AG08396 (cell line): ENCODE measurements around the gene A1BG.

Source experiments
- DNase-seq: peaks from one replicate; pipeline ENCODE4 v3.0.0; 2012; ENCODE audit warnings: low spot score, mixed read lengths

A1BG gene

DNA sequence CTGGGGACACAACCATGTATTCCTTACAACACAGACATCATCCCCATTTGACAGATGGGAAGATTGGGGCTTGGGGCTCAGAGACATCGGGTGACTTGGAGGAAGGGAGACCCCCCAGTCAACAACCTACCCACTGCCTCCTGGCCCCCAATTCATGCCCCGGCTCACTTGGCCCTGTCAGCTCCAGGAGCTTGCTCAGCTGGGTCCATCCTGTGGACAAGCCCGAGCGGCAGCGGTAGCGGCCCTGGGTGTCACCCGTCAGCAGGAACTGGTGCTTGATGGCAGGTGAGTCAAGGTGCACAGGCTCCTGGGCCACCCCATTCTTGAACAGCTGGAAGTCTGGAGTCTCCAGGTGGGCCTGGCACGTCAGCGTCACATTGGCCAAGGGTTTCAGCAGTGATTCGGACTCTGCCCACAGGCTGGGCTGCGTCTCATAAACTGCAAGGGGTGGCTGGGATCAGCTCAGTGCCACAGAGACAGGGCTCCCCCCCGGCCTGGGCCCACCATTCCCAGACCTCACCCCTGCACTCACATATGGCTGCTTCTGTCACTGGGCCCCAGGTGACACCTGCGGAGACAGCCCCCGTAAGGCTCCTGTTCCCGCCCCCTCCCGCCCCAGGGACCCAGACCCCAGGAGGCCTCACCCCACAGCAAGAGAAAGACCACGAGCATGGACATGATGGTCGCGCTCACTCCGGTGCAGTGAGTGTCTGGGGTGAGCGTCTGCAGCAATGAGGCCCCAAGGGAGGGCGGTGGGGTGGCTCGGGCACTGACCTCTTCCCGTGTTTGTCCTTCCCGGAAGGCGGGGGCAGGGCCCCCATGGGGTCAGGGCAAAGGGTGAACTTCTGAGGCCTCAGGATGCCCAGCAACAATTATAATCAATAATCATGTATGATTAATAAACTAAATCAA is at the start of gene A1BG:
TSS of gene A1BG (minus strand) at position 733 of the 912 bp plus-strand sequence. CDS start at position 678, 55 bp downstream.
- DNase-seq = no peak

GRCh38 chr19:58401840-58402421 is 48.6 kb upstream of the A1BG start:
- no peak for DNase-seq

DNA sequence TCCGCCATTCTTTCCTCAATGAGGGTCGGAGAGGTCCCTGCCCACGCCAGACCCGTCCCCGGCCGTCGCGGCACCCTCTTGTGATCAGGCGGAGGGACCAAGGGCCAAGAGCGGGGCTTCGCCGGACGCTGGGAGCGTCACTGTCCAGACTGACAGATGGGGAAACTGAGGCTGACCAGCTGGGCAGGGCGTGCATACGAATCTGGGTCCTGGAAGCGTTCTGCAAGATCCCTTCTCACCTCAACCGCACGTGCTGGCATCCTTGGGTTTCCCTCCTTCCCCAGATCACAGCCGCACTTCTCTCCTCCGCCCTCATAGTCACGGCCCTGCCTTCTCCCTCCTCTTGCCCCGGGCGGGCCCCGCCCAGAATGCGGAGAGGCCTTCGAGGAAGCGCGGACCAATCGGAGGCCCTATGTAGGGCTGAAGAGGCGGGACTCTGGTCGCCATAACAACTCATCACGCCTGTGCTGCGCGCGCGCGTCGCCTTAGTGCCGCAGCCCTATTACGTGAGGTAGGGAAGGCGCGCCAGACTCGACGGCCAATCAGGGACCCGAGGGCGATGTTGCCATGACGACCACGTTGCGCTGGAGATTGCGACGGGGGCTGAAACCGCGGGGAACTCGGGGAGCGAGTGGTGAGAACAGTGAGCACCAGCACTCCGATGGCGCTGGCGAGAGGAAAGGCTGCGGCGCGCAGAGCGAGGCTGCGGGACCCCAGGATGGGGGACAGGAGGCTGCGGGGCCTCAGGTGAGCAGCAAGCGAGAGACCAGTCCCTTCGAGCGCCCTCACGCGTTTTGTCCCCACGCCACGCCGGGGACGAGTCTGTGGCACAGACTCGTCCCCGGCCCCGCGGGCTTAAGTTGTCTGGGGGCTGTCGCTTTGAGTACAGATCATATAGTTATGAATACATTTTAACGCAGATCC is 47.9 kb upstream of the A1BG start:
- peak; percentile 99 for DNase-seq

DNA sequence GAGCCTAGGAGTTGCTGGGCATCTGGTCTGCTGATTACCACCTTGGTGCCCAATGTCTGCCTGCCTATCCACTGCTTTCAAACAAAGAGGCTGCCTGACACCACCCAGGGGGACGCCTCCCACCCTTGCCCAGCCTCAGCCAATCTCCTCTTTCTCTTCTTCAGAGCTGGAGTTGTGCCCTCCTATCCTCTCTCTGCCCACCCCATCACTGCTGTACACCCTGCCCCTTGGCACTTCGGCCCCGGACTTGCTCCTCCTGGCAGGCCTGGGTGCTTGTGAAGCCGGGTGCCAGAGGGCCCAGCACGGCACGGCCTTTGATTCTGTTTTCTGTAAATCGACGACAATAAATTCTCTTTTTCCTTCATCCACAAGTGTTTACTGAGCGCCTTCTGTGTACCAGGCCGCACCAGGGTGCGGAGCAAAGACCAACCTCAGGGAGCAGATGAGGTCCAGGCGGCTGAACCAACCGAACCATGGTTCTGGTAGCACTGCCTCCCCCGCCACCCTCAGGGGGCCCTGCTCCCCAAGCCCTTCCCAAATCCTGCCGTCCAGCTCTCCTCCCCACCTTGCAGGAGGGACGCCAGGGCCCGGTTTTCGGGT is 47.1 kb upstream of the A1BG start:
- DNase-seq = no peak

DNA sequence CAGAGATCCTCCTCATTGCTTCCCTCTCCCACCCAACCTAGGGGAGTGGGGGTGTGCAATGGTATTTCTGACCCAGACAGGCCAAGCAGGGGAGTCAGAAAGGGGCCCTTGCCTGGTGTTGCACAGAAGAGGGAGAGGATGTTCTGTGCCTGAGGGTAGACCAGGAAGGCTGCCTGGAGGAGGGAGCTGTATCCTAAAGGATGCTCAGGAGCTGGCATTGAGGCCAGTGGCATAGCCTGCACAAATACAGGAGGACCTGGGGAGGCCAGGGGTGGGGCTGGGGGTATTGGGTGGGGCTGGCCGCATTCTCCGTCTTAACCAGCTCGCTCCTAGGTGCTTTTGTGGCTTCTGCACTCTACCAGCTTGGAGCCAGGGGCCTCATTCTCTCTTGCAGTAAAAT is 46.6 kb upstream of the A1BG start:
- DNase-seq = no peak

DNA sequence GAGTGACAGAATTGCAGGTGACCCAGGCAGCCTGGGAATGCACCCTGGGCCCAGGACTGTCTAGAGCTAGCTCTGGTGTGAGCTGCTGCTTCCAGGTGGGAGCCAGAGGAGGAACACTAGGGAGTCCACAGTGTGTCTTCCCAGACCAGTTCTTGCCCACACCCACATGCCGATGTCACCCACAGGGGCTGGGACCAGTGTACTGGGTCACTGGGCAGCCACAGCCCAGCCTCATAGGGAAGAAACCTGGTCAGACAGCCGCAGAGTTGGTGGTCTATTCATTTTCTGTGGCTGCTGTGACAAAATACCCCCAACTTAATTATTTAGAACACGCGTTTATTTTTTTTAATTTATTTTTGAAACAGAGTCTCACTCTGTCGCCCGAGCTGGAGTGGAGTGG is 45.3 kb upstream of the A1BG start:
- DNase-seq = no peak

GRCh38 chr19:58398087-58398486 is 44.8 kb upstream of the A1BG start:
- DNase-seq = no peak

DNA sequence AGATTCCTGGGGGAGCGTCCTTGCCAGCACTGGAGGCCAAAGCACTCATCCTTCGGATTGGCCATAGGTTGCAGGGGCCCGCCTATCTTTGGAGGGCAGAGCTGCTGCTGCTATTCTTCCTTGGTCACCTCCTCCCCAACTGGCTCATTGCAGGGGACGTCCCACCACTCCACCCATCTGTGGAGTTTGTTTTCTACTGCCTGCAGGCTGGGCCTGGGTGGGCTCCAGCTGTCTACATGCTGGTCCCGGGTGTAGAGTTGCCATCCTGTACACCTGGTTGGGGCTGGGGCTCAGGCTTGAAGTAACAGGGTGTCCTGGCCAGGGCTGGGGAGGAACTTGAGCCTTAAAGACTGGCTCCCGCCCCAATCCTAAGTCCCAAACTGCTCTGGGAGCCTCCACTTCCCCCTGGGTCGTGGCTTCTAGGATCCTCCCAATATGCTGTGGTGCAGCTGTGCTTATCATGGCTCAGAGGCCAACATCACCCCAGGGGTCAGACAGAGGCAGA is 44.3 kb upstream of the A1BG start:
- DNase-seq = no peak

- no peak for DNase-seq
Measured at GRCh38 chr19:58396691-58397532, 43.6 kb upstream of the A1BG start.

DNA sequence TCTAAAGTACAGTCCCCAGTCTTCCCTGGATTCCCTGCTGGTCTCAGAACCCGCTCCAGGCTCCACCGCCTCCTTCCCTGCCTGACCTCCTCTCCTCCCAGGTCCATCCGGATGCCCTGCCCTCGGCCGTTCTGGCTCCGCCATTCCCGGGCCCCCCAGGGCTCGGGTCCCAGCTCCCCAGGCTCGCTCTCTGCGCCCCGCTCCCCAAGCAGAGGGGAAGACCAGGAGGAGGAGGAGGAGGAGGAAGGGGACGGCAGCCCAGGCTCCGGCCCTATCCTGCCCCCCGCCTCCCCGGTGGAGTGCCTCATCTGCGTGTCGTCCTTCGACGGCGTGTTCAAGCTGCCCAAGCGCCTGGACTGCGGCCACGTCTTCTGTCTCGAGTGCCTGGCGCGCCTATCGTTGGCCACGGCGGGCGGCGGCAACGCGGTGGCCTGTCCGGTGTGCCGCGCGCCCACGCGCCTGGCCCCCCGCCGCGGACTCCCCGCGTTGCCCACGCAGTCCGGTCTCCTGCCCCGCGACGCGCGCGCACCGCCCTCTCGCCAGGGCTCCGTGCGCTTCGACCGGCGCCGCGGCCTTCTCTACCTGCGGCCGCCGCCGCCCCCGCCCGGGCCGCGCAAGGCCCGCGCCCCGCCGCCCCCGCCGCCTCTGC is 42.8 kb upstream of the A1BG start:
- no peak for DNase-seq

- no peak for DNase-seq
Measured at GRCh38 chr19:58395220-58395978, 42.1 kb upstream of the A1BG start, which contains the start of gene RNF225. Gene RNF225, plus strand, starts transcription at chr19:58395656. Its CDS starts 434 bp downstream, at chr19:58396090.

GRCh38 chr19:58394821-58395219 is 41.5 kb upstream of the A1BG start:
- DNase-seq = no peak

DNA sequence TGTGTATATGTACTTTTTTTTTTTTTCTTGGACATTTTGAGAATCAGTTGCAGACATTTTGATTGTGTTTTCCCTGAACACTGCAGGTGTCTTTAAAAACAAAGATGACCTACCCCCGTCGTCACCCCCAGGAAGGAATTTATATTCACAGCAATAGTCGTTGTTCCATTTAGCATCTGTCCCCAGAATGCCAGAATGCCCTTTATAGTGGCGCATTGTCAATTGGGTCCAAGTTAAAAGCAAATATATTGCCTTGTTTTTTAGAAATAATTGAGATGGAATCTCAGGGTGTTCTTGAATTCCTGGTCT is 40.4 kb upstream of the A1BG start:
- DNase-seq = no peak

DNA sequence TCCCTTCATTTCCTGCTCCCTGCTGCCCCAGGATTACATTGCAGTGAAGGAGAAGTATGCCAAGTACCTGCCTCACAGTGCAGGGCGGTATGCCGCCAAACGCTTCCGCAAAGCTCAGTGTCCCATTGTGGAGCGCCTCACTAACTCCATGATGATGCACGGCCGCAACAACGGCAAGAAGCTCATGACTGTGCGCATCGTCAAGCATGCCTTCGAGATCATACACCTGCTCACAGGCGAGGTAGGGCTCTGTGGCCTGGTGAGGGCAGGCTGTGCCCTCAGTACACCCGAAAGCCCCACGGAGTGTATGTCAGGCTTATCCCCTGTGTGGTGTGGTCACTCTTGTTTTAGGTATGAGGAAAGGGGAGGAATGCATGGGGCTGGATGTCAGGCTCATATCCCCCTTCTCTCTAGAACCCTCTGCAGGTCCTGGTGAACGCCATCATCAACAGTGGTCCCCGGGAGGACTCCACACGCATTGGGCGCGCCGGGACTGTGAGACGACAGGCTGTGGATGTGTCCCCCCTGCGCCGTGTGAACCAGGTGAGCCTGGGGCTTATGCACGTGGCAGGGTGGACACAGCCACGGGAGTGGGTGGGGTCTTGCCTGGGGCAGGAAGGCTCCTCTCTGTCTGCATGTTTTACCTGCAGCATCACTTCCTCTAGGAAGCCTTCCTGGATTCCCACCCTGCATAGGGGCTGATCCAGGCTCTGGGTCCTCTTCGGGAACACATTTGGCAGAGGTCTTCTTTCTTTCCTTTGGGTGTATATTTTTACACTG is 39.8 kb upstream of the A1BG start:
- DNase-seq = no peak

- no peak for DNase-seq
Measured at GRCh38 chr19:58388175-58388526, 34.9 kb upstream of the A1BG start.

DNA sequence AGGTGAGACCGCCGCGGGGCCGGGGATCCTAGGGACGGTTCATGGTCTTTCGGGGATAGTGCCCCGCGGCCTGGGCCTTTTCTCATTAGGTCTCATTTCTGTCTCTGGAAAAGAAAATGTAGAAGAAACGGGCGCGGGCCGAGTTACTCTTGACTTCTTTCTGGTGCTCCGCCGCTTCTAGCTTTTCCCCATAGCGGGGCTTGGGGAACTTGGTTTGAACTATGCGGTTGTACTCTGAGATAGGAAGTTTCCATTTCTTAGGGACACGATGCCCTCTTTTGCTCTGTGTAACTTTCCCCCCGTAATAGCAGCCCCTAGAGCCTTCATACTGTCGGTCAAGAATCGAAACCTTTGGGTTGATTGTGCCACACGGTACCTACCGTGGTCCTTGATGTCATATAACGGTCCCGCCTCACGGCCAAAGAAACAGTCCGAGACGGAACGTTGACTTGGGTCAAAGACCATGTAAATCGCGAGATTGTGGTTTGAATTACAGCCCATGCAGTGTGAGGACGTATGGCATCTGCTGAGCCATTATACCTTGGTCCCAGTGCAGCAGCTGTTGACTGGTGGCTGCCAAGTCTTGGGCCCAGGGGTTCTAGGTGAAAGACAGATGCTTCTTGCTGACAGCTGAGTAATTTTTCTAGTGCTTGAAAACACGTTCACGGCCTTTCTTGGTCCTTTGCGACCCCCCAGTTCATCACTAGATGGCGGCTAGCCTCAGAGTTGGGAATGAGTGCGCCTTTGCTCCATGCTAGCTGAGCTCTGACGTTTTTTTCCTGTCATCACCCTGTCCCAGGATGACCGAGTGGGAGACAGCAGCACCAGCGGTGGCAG is 34.3 kb upstream of the A1BG start:
- DNase-seq = no peak

DNA sequence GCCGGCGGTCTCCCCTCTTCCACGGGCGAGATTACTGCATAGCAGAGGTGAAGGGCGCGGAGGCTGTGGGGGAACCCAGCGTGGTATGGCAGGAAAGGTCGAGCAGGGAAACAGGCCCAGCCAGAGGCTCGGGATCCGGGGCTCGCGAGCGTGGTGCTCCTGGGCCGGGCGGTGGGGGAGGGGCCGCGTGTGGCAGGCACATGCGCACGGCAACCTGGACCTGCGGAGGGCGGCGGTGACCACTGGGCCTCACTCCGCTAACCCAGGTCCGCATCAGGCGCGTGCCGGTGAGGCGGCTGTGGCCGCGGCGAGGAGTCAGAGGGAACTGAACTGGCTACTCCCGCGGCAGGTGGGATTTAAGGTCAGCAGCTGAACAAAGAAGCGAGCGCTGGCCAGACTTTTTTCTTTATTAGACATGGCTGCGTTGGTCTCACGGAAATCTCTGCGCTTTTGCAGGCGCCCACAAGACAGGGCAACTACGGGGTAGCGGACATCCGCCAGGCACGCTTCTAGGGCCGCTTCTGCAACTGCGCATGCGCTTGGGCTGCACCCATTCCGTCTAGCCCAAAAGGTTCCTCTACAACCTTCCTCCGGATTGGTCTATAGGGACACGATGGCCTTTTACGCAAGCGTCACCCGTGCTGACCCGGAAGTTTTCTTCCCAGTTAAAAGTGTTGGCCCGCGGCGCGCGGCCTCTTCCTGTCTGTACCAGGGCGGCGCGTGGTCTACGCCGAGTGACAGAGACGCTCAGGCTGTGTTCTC is 33.5 kb upstream of the A1BG start, which contains the start of gene RPS5:
TSS of gene RPS5 (plus strand) at position 694 of the 762 bp plus-strand sequence. CDS start 869 bp downstream, outside the sequence.
- peak; percentile 99 for DNase-seq
